RWPE1 (cell line): ENCODE data around the gene DCAF11.

Experiments
- CTCF ChIA-PET: fragments of 350-600 bp; sonication (Branson Sonifier 250); formaldehyde crosslinking; extraction: SDS; loops from one replicate; lab custom pipeline; 2021; lab: Yijun Ruan, JAX
- POLR2A ChIA-PET: fragments of 400-600 bp; formaldehyde crosslinking; extraction: SDS; loops from one replicate; lab custom pipeline; 2020; ENCODE audit warnings: antibody characterized with exemption; ENCODE audit not compliant: low non-redundant PET; lab: Yijun Ruan, JAX
- DNase-seq: peaks from one replicate; pipeline ENCODE4 v3.0.0; 2012; ENCODE audit warnings: low spot score
- H3K27ac ChIP-seq: fragments of 450-650 bp; 2 replicates; pipeline ENCODE4 v1.5.1; 2017
- TF ChIP-seq, protein P1 (sequence below): fragments of 450-650 bp; conservative IDR thresholded peaks from 2 replicates; pipeline ENCODE4 v1.5.1; 2017; ENCODE audit warnings: low read depth, mild to moderate bottlenecking

The DCAF11 gene

DNA sequence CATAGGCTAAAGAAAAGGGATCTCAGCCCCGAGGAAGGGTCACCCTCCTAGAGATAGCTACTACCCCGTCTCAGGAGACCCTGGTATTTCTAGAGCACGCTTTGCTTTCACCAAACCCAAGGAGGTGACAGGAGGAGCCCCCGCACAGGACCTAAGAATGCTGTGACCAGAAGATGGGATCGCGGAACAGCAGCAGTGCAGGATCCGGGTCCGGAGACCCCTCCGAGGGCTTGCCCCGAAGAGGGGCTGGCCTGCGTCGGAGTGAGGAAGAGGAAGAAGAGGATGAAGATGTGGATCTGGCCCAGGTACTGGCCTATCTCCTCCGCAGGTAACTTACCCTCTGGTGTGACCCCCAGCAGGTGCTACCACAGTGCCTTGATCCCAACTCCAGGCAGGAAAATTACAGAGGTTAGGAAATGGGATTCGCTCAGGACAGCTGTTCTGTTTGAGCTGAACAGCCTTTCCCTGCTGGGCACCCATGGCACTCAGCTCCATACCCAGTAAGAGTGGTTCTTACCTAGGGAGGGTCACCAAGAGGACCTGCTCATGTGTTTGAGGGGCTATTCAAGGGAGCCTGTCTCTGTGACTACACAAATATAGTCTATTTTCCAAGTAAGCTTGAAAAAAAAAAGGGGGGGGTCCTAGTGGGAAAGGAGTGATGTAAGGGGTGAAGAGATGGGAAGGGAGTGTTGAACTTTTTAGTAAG is 998 bp downstream of the DCAF11 start:
- H3K27ac ChIP-seq, result peak overlapping the region; percentile 99
- DNase-seq, result no peak
- CTCF ChIA-PET, result interaction anchor here (0.5 kb wide), 1 partner anchor 149 kb away, joined by 3 read pairs; no protein-coding TSS in a partner anchor
- TF ChIP-seq, protein P1, sequence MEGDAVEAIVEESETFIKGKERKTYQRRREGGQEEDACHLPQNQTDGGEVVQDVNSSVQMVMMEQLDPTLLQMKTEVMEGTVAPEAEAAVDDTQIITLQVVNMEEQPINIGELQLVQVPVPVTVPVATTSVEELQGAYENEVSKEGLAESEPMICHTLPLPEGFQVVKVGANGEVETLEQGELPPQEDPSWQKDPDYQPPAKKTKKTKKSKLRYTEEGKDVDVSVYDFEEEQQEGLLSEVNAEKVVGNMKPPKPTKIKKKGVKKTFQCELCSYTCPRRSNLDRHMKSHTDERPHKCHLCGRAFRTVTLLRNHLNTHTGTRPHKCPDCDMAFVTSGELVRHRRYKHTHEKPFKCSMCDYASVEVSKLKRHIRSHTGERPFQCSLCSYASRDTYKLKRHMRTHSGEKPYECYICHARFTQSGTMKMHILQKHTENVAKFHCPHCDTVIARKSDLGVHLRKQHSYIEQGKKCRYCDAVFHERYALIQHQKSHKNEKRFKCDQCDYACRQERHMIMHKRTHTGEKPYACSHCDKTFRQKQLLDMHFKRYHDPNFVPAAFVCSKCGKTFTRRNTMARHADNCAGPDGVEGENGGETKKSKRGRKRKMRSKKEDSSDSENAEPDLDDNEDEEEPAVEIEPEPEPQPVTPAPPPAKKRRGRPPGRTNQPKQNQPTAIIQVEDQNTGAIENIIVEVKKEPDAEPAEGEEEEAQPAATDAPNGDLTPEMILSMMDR, result no peak
- POLR2A ChIA-PET, result interaction anchor here (0.7 to 1.7 kb wide), 2 partner anchors 31 to 770 kb away, joined by 3 read pairs; partner anchors contain the start of gene RNF31

DNA sequence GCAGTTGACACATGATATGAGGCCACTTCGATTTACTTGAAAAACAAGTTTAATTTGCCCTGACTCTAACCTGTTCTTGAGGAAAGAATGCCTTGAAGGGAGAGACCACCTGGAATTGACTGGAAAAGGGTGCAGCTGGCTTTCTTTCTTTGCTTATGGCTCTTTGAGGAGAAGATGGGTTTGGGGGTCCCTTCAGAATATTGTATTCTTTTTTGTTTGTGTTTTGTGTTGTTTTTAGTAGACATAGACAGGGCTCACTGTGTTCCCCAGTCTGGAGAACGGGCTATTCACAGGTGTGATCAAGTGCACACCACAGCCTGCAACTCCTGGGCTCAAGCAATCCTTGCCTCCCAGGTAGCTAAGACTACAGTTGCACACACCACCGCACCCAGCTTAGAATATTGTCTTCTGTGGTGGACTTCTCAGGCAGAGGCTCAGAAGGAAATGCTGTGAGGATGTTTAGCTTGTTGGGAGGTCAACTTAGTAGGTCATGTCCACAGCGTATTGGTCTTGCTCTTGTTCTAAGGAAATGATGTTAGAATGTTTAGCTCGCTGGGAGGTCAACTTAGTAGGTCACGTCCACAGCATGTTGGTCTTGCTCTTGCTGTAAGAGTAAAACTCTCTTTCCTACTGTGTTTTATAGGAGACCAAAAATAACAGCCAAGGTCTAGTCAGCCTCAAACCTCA is 1.7 kb downstream of the DCAF11 start:
- H3K27ac ChIP-seq, result no peak overlapping the region
- POLR2A ChIA-PET, result interaction anchor here (1.7 kb wide), 1 partner anchor 31 kb away, joined by 3 read pairs; the partner anchor contains the start of gene RNF31
- DNase-seq, result no peak
- CTCF ChIA-PET, result interaction anchor here (0.5 kb wide), 1 partner anchor 148 kb away, joined by 3 read pairs; no protein-coding TSS in a partner anchor
- TF ChIP-seq, protein P1, result no peak

DNA sequence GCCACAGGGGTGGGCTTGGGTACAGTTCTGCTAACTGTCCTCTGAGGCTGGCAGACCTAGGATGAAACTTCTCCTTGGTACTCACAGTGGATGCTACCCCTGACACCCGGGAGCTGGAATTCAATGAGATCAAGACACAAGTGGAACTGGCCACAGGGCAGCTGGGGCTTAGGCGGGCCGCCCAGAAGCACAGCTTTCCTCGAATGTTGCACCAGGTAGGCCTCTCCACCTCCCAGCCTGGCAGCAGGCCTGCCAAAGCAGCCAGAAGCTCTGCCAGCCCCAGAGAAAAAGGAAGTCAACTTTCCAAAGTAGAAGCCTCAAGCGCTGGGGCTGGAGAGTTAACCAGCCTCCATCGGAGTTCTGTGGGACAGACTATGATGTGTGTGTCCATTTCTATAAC is 2.6 kb downstream of the DCAF11 start:
- POLR2A ChIA-PET, result interaction anchor here (0.9 kb wide), 1 partner anchor 18 kb away, joined by 3 read pairs; the partner anchor contains the start of gene PSME1
- no peak overlapping the region for H3K27ac ChIP-seq
- TF ChIP-seq, protein P1, result no peak
- CTCF ChIA-PET, result no interaction called here
- no peak for DNase-seq

DNA sequence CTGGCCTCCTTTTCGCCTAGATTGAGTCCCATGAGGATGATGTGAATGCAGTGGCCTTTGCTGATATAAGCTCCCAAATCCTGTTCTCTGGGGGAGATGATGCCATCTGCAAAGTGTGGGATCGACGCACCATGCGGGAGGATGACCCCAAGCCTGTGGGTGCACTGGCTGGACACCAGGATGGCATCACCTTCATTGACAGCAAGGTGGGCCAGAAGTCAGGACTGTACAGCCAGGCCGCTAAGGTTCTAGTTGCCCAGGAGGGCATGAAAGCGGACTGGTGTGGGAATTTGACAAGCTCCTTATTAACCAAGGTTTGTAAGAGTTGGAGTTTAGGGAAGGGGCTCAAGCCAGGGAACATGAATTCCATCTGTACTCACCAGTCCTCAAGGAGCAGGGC is 5.1 kb downstream of the DCAF11 start:
- ChIA-PET POLR2A (no interaction called here), CTCF (no interaction called here)
- no peak overlapping the region for H3K27ac ChIP-seq
- TF ChIP-seq, protein P1, result no peak
- DNase-seq, result no peak

DNA sequence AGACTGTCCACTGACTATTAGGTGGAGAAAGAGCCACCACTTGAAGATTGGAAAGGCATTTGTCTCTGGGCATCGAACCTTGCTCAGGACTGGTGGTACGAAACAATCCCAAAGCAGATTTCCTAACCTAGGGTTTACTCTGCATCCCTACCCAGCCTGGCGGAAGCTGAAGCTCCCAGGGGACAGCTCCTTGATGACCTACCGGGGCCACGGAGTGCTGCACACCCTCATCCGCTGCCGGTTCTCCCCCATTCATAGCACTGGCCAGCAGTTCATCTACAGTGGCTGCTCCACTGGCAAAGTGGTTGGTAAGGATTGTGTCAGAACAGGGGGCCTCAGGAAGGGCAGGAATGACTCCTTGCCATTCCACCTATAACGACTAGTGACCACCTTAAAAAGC is 6.6 kb downstream of the DCAF11 start:
- no peak for DNase-seq
- CTCF ChIA-PET, result no interaction called here
- H3K27ac ChIP-seq, result no peak overlapping the region
- POLR2A ChIA-PET, result no interaction called here
- TF ChIP-seq, protein P1, result no peak

DNA sequence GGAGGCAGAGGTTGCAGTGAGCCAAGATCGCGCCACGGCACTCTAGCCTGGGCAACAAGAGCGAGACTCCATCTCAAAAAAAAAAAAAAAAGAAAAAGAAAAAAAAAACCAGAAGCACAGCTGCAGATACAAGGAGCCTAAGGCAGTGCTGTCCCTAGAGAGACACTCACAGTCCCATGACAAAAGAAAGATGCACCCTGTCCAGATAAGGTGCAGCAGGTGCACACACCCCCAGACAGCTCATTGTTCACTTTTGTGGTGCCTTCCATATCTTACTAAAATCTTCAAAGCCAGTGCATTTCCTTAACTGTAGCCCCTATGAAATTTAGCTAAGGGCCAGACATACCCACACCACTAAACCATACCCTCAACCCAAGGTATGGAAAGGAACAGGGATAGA is 7.8 kb downstream of the DCAF11 start:
- TF ChIP-seq, protein P1, result no peak
- ChIA-PET POLR2A (interaction anchor here (0.6 kb wide), 1 partner anchor 239 kb away, joined by 5 read pairs; no protein-coding TSS in a partner anchor), CTCF (no interaction called here)
- DNase-seq, result no peak
- H3K27ac ChIP-seq, result no peak overlapping the region
